ENCODE results near the gene MTG2.

Gene MTG2

GRCh38 chr20:62163986-62164762 lies 18.7 kb upstream of the MTG2 start:
- DNase-seq: no peak

- no peak for DNase-seq
Measured at GRCh38 chr20:62164879-62165761, 17.7 kb upstream of the MTG2 start.

GRCh38 chr20:62165762-62166399 lies 16.9 kb upstream of the MTG2 start:
- no peak for DNase-seq

- DNase-seq: no peak
Measured at GRCh38 chr20:62167474-62167873, 15.4 kb upstream of the MTG2 start.

GRCh38 chr20:62168061-62168460 lies 14.8 kb upstream of the MTG2 start:
- no peak for DNase-seq

GRCh38 chr20:62168890-62169435 lies 13.9 kb upstream of the MTG2 start:
- DNase-seq: no peak

GRCh38 chr20:62170536-62170935 lies 12.3 kb upstream of the MTG2 start:
- no peak for DNase-seq

GRCh38 chr20:62171245-62171644 lies 11.6 kb upstream of the MTG2 start:
- DNase-seq: no peak

- no peak for DNase-seq
Measured at GRCh38 chr20:62172666-62173065, 10.2 kb upstream of the MTG2 start.

GRCh38 chr20:62174021-62174804 lies 8.6 kb upstream of the MTG2 start:
- DNase-seq: no peak

- DNase-seq: no peak
Measured at GRCh38 chr20:62174870-62175624, 7.8 kb upstream of the MTG2 start.

GRCh38 chr20:62175711-62176110 lies 7.1 kb upstream of the MTG2 start:
- no peak for DNase-seq

- DNase-seq: no peak
Measured at GRCh38 chr20:62176866-62177265, 6.0 kb upstream of the MTG2 start.

GRCh38 chr20:62177307-62177706 lies 5.5 kb upstream of the MTG2 start:
- DNase-seq: no peak

GRCh38 chr20:62178316-62179161 lies 4.3 kb upstream of the MTG2 start:
- DNase-seq: no peak

- DNase-seq: no peak
Measured at GRCh38 chr20:62179162-62179504, 3.7 kb upstream of the MTG2 start.

GRCh38 chr20:62181808-62182207 lies 1.0 kb upstream of the MTG2 start:
- DNase-seq: no peak

GRCh38 chr20:62183426-62184142 lies 756 bp downstream of the MTG2 start:
- DNase-seq: no peak

GRCh38 chr20:62186096-62186426 lies 3.2 kb downstream of the MTG2 start:
- DNase-seq: no peak

All from stimulated activated CD8-positive, alpha-beta memory T cell treated with anti-CD3 and anti-CD28 coated beads, Interleukin-4, amount 100 ng/mL, for 48 hours (primary cell).